KG1 (cell line): ENCODE data around the gene FRMD7.
"Not testable (repeated sequence)": the region's sequence is repeated elsewhere in the genome, so short reads cannot be mapped to it uniquely, and the experiment has no call there.

Experiments used
- DNase-seq: peaks from one replicate; lab custom pipeline; 2025; lab: John Stamatoyannopoulos, UW

FRMD7 gene

GRCh38 chrX:132093239-132093860 lies 34.5 kb downstream of the FRMD7 start:
- DNase-seq: no peak

GRCh38 chrX:132092439-132093065 lies 35.3 kb downstream of the FRMD7 start:
- DNase-seq: peak; percentile 1

GRCh38 chrX:132090403-132091159 lies 37.2 kb downstream of the FRMD7 start:
- no peak for DNase-seq

GRCh38 chrX:132088864-132089263 lies 39.0 kb downstream of the FRMD7 start:
- DNase-seq: no peak

GRCh38 chrX:132086672-132087071 lies 41.1 kb downstream of the FRMD7 start:
- no peak for DNase-seq

GRCh38 chrX:132085786-132086185 lies 42.0 kb downstream of the FRMD7 start:
- no peak for DNase-seq

GRCh38 chrX:132077912-132078311 lies 49.9 kb downstream of the FRMD7 start:
- no peak for DNase-seq

GRCh38 chrX:132077414-132077813 lies 50.4 kb downstream of the FRMD7 start:
- DNase-seq: no peak

- DNase-seq: no peak
These were observed 56.6 kb downstream of the FRMD7 start for GRCh38 chrX:132071254-132071653.

GRCh38 chrX:132068405-132068804 lies 59.4 kb downstream of the FRMD7 start:
- no peak for DNase-seq

- DNase-seq: no peak
These were observed 64.0 kb downstream of the FRMD7 start for GRCh38 chrX:132063862-132064261.

GRCh38 chrX:132063334-132063733 lies 64.5 kb downstream of the FRMD7 start:
- no peak for DNase-seq

- DNase-seq: no peak
These were observed 67.8 kb downstream of the FRMD7 start for GRCh38 chrX:132059973-132060540.

- no peak for DNase-seq
These were observed 68.8 kb downstream of the FRMD7 start for GRCh38 chrX:132058975-132059374.

GRCh38 chrX:132058050-132058449 lies 69.8 kb downstream of the FRMD7 start:
- DNase-seq: no peak

GRCh38 chrX:132051778-132052177 lies 76.0 kb downstream of the FRMD7 start:
- DNase-seq: not testable (repeated sequence)

GRCh38 chrX:132046533-132046932 lies 81.3 kb downstream of the FRMD7 start:
- no peak for DNase-seq

GRCh38 chrX:132045456-132045855 lies 82.4 kb downstream of the FRMD7 start:
- DNase-seq: no peak

- no peak for DNase-seq
These were observed 82.9 kb downstream of the FRMD7 start for GRCh38 chrX:132044953-132045352.

GRCh38 chrX:132043977-132044376 lies 83.8 kb downstream of the FRMD7 start:
- no peak for DNase-seq

- no peak for DNase-seq
These were observed 86.8 kb downstream of the FRMD7 start for GRCh38 chrX:132041015-132041414.

GRCh38 chrX:132040066-132040465 lies 87.8 kb downstream of the FRMD7 start:
- no peak for DNase-seq

GRCh38 chrX:132037479-132037993 lies 90.3 kb downstream of the FRMD7 start:
- no peak for DNase-seq
